ENCODE data around the gene STIM2.

DNA sequence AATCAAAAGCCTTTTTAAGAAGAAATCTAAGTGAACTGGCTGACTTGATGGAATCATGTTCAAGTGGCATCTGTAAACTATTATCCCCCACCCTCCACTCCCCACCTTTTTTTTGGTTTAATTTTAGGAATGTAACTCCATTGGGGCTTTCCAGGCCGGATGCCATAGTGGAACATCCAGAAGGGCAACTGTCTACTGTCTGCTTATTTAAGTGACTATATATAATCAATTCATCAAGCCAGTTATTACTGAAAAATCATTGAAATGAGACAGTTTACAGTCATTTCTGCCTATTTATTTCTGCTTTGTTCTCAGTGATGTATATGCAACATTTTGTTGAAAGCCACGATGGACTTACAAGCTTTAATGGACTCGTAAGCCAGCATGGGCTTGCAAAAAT is 162.3 kb downstream of the STIM2 start:
- TF ChIP-seq, protein P1, sequence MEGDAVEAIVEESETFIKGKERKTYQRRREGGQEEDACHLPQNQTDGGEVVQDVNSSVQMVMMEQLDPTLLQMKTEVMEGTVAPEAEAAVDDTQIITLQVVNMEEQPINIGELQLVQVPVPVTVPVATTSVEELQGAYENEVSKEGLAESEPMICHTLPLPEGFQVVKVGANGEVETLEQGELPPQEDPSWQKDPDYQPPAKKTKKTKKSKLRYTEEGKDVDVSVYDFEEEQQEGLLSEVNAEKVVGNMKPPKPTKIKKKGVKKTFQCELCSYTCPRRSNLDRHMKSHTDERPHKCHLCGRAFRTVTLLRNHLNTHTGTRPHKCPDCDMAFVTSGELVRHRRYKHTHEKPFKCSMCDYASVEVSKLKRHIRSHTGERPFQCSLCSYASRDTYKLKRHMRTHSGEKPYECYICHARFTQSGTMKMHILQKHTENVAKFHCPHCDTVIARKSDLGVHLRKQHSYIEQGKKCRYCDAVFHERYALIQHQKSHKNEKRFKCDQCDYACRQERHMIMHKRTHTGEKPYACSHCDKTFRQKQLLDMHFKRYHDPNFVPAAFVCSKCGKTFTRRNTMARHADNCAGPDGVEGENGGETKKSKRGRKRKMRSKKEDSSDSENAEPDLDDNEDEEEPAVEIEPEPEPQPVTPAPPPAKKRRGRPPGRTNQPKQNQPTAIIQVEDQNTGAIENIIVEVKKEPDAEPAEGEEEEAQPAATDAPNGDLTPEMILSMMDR (IDR thresholded peaks at IDR 0.05): no peak
- TF ChIP-seq POLR2A (IDR thresholded peaks at IDR 0.05): no peak

All from right lobe of liver (tissue), 4 donors.